ENCODE measurements around the gene TAF5L.

GRCh38 chr1:229600229-229600628 lies 25.7 kb downstream of the TAF5L start:
- no peak for TF ChIP-seq CTCF (conservative IDR thresholded peaks at IDR 0.05; ENCODE audit: low read depth in 2 of 2)
- TF ChIP-seq EZH2 (IDR thresholded peaks at IDR 0.05; ENCODE audit: low read depth, unreplicated experiment) = no peak
- no peak for TF ChIP-seq POLR2AphosphoS5 (IDR thresholded peaks at IDR 0.05; ENCODE audit: low read depth)
- TF ChIP-seq REST (IDR thresholded peaks at IDR 0.05; ENCODE audit: unreplicated experiment) = no peak
- no peak for TF ChIP-seq ETS1 (IDR thresholded peaks at IDR 0.05)

Measured in GM23338 (cell line).